SK-N-SH treated with all-trans-retinoic acid at 6 μM for 48 hours (cell line): ENCODE measurements around the gene RHOG.
"Not testable (repeated sequence)": the region's sequence is repeated elsewhere in the genome, so short reads cannot be mapped to it uniquely, and the experiment has no call there.

Experiments
- PPARA ChIP-seq: fragments of 250-450 bp; sonication (Bioruptor Pico); IDR thresholded peaks from 2 replicates; pipeline ENCODE4 v1.5.0; 2020; ENCODE audit warnings: mild to moderate bottlenecking, borderline replicate concordance
- SNAI2 ChIP-seq: fragments of 250-450 bp; sonication (Bioruptor Pico); IDR thresholded peaks from 2 replicates; pipeline ENCODE4 v1.5.0; 2020; ENCODE audit warnings: mild to moderate bottlenecking, moderate library complexity
- TF ChIP-seq, protein P1 (sequence below): fragments of 250-450 bp; sonication (Bioruptor Pico); IDR thresholded peaks from 2 replicates; pipeline ENCODE4 v1.8.0; 2020; ENCODE audit warnings: mild to moderate bottlenecking, moderate library complexity, borderline replicate concordance

DNA sequence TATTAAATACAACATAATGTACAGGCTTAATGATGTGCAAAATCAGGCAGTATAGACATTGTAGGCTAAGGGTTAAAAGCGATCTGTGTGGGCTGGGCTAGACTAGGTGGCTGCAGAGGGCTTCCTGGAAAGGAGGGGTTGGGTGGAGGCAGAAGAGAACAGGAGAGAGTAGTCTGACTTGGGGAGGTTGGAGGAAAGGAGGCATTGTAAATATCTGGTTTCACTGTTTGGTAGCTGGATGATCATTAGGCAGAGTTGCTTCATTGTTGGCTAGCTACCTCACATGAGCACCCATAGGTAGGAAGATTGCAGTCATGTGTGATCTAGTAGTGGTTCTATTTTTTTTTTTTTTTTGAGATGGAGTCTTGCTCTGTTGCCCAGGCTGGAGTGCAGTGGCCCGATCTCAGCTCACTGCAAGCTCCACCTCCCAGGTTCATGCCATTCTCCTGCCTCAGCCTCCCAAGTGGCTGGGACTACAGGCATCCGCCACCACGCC lies 20.2 kb upstream of the RHOG start:
- TF ChIP-seq, protein P1, sequence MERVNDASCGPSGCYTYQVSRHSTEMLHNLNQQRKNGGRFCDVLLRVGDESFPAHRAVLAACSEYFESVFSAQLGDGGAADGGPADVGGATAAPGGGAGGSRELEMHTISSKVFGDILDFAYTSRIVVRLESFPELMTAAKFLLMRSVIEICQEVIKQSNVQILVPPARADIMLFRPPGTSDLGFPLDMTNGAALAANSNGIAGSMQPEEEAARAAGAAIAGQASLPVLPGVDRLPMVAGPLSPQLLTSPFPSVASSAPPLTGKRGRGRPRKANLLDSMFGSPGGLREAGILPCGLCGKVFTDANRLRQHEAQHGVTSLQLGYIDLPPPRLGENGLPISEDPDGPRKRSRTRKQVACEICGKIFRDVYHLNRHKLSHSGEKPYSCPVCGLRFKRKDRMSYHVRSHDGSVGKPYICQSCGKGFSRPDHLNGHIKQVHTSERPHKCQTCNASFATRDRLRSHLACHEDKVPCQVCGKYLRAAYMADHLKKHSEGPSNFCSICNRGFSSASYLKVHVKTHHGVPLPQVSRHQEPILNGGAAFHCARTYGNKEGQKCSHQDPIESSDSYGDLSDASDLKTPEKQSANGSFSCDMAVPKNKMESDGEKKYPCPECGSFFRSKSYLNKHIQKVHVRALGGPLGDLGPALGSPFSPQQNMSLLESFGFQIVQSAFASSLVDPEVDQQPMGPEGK (CRISPR knock-in tag): not testable (repeated sequence)
- not testable (repeated sequence) for TF ChIP-seq PPARA, SNAI2 (CRISPR knock-in tag)
